ENCODE results near the gene MSRB2.

GRCh38 chr10:23095966-23096801, 805 bp downstream of the MSRB2 start:
- no peak for TF ChIP-seq CTCF (IDR thresholded peaks at IDR 0.05)
- TF ChIP-seq POLR2A (IDR thresholded peaks at IDR 0.05) = no peak

All from lower leg skin (tissue), 3 donors.